ENCODE results near the gene FAS. TPM values are rescaled to one million over a fixed set of nuclear protein-coding genes. Genes with fewer than 3 reads are reported as not detected.

The FAS gene
- total RNA-seq, 1 donor from 2014 or later = 13.2 TPM

- peak; percentile 36 for DNase-seq (ENCODE audit: extremely low read depth, low read depth, low spot score)
Measured at GRCh38 chr10:89032141-89032891, 41.7 kb downstream of the FAS start.

GRCh38 chr10:89035461-89035860 is 44.9 kb downstream of the FAS start:
- DNase-seq (ENCODE audit: extremely low read depth, low read depth, low spot score) = no peak

- no peak for DNase-seq (ENCODE audit: extremely low read depth, low read depth, low spot score)
Measured at GRCh38 chr10:89037096-89037495, 46.5 kb downstream of the FAS start.

GRCh38 chr10:89042562-89042961 is 52.0 kb downstream of the FAS start:
- DNase-seq (ENCODE audit: extremely low read depth, low read depth, low spot score) = no peak

- DNase-seq (ENCODE audit: extremely low read depth, low read depth, low spot score) = no peak
Measured at GRCh38 chr10:89043052-89043451, 52.5 kb downstream of the FAS start.

GRCh38 chr10:89047397-89047796 is 56.8 kb downstream of the FAS start:
- DNase-seq (ENCODE audit: extremely low read depth, low read depth, low spot score) = no peak

GRCh38 chr10:89051593-89051992 is 61.0 kb downstream of the FAS start:
- DNase-seq (ENCODE audit: extremely low read depth, low read depth, low spot score) = no peak

GRCh38 chr10:89053555-89053954 is 63.0 kb downstream of the FAS start:
- DNase-seq (ENCODE audit: extremely low read depth, low read depth, low spot score) = no peak

- DNase-seq (ENCODE audit: extremely low read depth, low read depth, low spot score) = no peak
Measured at GRCh38 chr10:89055159-89055558, 64.6 kb downstream of the FAS start.

- no peak for DNase-seq (ENCODE audit: extremely low read depth, low read depth, low spot score)
Measured at GRCh38 chr10:89062861-89063260, 72.3 kb downstream of the FAS start.

GRCh38 chr10:89063465-89063864 is 72.9 kb downstream of the FAS start:
- no peak for DNase-seq (ENCODE audit: extremely low read depth, low read depth, low spot score)

GRCh38 chr10:89064748-89065147 is 74.2 kb downstream of the FAS start:
- no peak for DNase-seq (ENCODE audit: extremely low read depth, low read depth, low spot score)

Other genes with a start within 250 kb of the FAS start
- gene LIPN, start 230.8 kb upstream of the FAS start, total RNA-seq = not detected in 2 replicates
- gene LIPM, start 188.1 kb upstream of the FAS start, total RNA-seq = not detected in 2 replicates
- gene ANKRD22, start 139.0 kb upstream of the FAS start, total RNA-seq = not detected in 2 replicates
- gene STAMBPL1, start 110.6 kb upstream of the FAS start, total RNA-seq = 1.2 and 1.8 TPM in 2 replicates
- 62.1 and 106 TPM in 2 replicates for gene ACTA2, start 38.0 kb upstream of the FAS start, total RNA-seq
- gene CH25H, start 216.5 kb downstream of the FAS start, total RNA-seq = not detected in 2 replicates